ENCODE measurements around the gene PDE4D. TPM values are rescaled to one million over a fixed set of nuclear protein-coding genes. Genes with fewer than 3 reads are reported as not detected.
A peak's percentile ranks its signal among the peaks of the same experiment; 100 is the strongest.

Gene PDE4D
- total RNA-seq, 1 experiment from 2014 or later: 2.1 TPM

- Histone ChIP-seq H3K79me1 (ENCODE audit: insufficient read depth, low read depth, low read length, poor library complexity, severe bottlenecking) (no peaks in the 10 kb centered on the region), H4K20me1 (ENCODE audit: control insufficient read depth, insufficient read depth, insufficient read length) (no peaks in the 10 kb centered on the region), H4K91ac (ENCODE audit: insufficient read length, low read depth, low read length) (no peak overlapping the region), H3K9ac (ENCODE audit: extremely low read depth, insufficient read length, low read length) (no peak overlapping the region), H3K9me3 (ENCODE audit: control insufficient read depth, low read depth, low read length) (no peaks in the 10 kb centered on the region), H3K18ac (ENCODE audit: insufficient read length, low read depth, low read length) (no peak overlapping the region), H3K23me2 (ENCODE audit: insufficient read length, low read depth, low read length, poor library complexity, severe bottlenecking) (no peaks in the 10 kb centered on the region), H2AFZ (ENCODE audit: low read length) (no peak overlapping the region), H2BK5ac (ENCODE audit: insufficient read length, low read length) (no peak overlapping the region), H4K5ac (ENCODE audit: insufficient read length, low read depth, low read length) (no peak overlapping the region), H2BK20ac (ENCODE audit: low read depth, low read length, poor library complexity, severe bottlenecking) (no peak overlapping the region), H3K27ac (ENCODE audit: insufficient read length, low read depth, low read length) (no peak overlapping the region), H3K14ac (ENCODE audit: insufficient read depth, low read length) (no peak overlapping the region), H2BK15ac (ENCODE audit: low read depth, low read length) (no peak overlapping the region), H3K4me1 (ENCODE audit: insufficient read depth, low read length) (no peaks in the 10 kb centered on the region), H3K27me3 (ENCODE audit: insufficient read depth, low read length) (no peaks in the 10 kb centered on the region), H2BK12ac (ENCODE audit: insufficient read length, low read depth, low read length) (no peak overlapping the region), H2BK120ac (ENCODE audit: low read depth, low read length, poor library complexity, severe bottlenecking) (no peak overlapping the region), H4K8ac (replicated peaks; ENCODE audit: insufficient read length, low read depth, low read length) (no peak overlapping the region), H3K4me2 (ENCODE audit: insufficient read depth, insufficient read length, low read length) (no peak overlapping the region), H3K56ac (ENCODE audit: insufficient read length, low read depth, low read length) (no peak overlapping the region), H3K4ac (ENCODE audit: low read depth, low read length) (no peak overlapping the region), H3K23ac (ENCODE audit: insufficient read length, low read depth, low read length) (peak overlapping the region; percentile 69), H3T11ph (ENCODE audit: low read length) (no peak overlapping the region), H3K79me2 (ENCODE audit: insufficient read depth, low read length) (no peaks in the 10 kb centered on the region), H2AK5ac (ENCODE audit: insufficient read length, low read length) (no peak overlapping the region)
- WGBS (ENCODE audit: extremely low coverage, insufficient read length, low lambda C conversion rate): no CpG with 5 or more reads among the region's 3 CpGs
- no peak for TF ChIP-seq CTCF (conservative IDR thresholded peaks at IDR 0.05)
- Mint-ChIP-seq H3K4me1 (peaks cover 0 to 4% of the 10 kb centered on the region in 2 experiments; a peak in 2 of 4 replicates), H3K27me3 (ENCODE audit: low read depth) (no peaks in the 10 kb centered on the region), H3K27ac (no peak overlapping the region), H3K4me3 (no peak overlapping the region; a peak in 1 of 5 replicates), H3K36me3 (ENCODE audit: insufficient read depth in 1 of 3, low read depth in 3 of 3) (no peaks in the 10 kb centered on the region), H3K9me3 (no peaks in the 10 kb centered on the region)
- DNase-seq: no peak
Measured at GRCh38 chr5:59655693-59656309, 237.7 kb downstream of the PDE4D start.
